ENCODE data around the gene TRABD2B. TPM values are rescaled to one million over a fixed set of nuclear protein-coding genes. Genes with fewer than 3 reads are reported as not detected.
A peak's percentile ranks its signal among the peaks of the same experiment; 100 is the strongest.

The TRABD2B gene
- total and polyA plus RNA-seq, 4 donors = 0.28 to 2.6 (median 1.3) TPM

- TF ChIP-seq MAX (IDR thresholded peaks at IDR 0.05) = no peak
- no peak for TF ChIP-seq RAD21 (IDR thresholded peaks at IDR 0.05)
- no peak for TF ChIP-seq FOXA2 (IDR thresholded peaks at IDR 0.05)
- TF ChIP-seq, protein P1, sequence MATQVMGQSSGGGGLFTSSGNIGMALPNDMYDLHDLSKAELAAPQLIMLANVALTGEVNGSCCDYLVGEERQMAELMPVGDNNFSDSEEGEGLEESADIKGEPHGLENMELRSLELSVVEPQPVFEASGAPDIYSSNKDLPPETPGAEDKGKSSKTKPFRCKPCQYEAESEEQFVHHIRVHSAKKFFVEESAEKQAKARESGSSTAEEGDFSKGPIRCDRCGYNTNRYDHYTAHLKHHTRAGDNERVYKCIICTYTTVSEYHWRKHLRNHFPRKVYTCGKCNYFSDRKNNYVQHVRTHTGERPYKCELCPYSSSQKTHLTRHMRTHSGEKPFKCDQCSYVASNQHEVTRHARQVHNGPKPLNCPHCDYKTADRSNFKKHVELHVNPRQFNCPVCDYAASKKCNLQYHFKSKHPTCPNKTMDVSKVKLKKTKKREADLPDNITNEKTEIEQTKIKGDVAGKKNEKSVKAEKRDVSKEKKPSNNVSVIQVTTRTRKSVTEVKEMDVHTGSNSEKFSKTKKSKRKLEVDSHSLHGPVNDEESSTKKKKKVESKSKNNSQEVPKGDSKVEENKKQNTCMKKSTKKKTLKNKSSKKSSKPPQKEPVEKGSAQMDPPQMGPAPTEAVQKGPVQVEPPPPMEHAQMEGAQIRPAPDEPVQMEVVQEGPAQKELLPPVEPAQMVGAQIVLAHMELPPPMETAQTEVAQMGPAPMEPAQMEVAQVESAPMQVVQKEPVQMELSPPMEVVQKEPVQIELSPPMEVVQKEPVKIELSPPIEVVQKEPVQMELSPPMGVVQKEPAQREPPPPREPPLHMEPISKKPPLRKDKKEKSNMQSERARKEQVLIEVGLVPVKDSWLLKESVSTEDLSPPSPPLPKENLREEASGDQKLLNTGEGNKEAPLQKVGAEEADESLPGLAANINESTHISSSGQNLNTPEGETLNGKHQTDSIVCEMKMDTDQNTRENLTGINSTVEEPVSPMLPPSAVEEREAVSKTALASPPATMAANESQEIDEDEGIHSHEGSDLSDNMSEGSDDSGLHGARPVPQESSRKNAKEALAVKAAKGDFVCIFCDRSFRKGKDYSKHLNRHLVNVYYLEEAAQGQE (IDR thresholded peaks at IDR 0.05) = no peak
- Histone ChIP-seq H3K27me3 (ENCODE audit: control insufficient read depth in 4 of 4, insufficient read depth in 4 of 4, low read length in 3 of 4) (no peaks in the 10 kb centered on the region), H3K4me3 (ENCODE audit: low read depth in 1 of 3, low read length in 3 of 3) (no peak overlapping the region), H3K9me3 (ENCODE audit: control insufficient read depth in 4 of 4, low read length in 3 of 4) (no peaks in the 10 kb centered on the region), H3K4me1 (ENCODE audit: control insufficient read depth in 4 of 4, insufficient read depth in 4 of 4, low read length in 3 of 4) (no peaks in the 10 kb centered on the region), H3K9ac (ENCODE audit: low read depth in 1 of 2, low read length in 2 of 2) (no peak overlapping the region), H3K27ac (ENCODE audit: low read depth in 1 of 2, low read length in 2 of 2) (no peak overlapping the region), H3K36me3 (ENCODE audit: control insufficient read depth in 4 of 4, insufficient read depth in 3 of 4, low read depth in 1 of 4, low read length in 3 of 4) (no peaks in the 10 kb centered on the region)
- no peak for DNase-seq (ENCODE audit: low spot score)
- WGBS = 84% methylated on average over 15 of the region's 15 CpGs
Observed at GRCh38 chr1:47751996-47752451, 245.2 kb downstream of the TRABD2B start.

- 81% methylated on average over 4 of the region's 4 CpGs for WGBS
- Histone ChIP-seq H3K9ac (ENCODE audit: low read depth in 1 of 2, low read length in 2 of 2) (no peak overlapping the region), H3K27ac (ENCODE audit: low read depth in 1 of 2, low read length in 2 of 2) (no peak overlapping the region), H3K36me3 (ENCODE audit: control insufficient read depth in 4 of 4, insufficient read depth in 3 of 4, low read depth in 1 of 4, low read length in 3 of 4) (no peaks in the 10 kb centered on the region), H3K4me1 (ENCODE audit: control insufficient read depth in 4 of 4, insufficient read depth in 4 of 4, low read length in 3 of 4) (no peaks in the 10 kb centered on the region), H3K4me3 (ENCODE audit: low read depth in 1 of 3, low read length in 3 of 3) (no peak overlapping the region), H3K27me3 (ENCODE audit: control insufficient read depth in 4 of 4, insufficient read depth in 4 of 4, low read length in 3 of 4) (no peaks in the 10 kb centered on the region), H3K9me3 (ENCODE audit: control insufficient read depth in 4 of 4, low read length in 3 of 4) (no peaks in the 10 kb centered on the region)
- DNase-seq (ENCODE audit: low spot score) = no peak
- TF ChIP-seq HNF4A (conservative IDR thresholded peaks at IDR 0.05) (no peak), NR2F2 (IDR thresholded peaks at IDR 0.05) (no peak), FOXA1 (IDR thresholded peaks at IDR 0.05) (no peak), GABPA (IDR thresholded peaks at IDR 0.05 in 1 of 2, conservative IDR thresholded peaks at IDR 0.05 in 1 of 2) (peak; percentile 21 to 55), HNF4G (IDR thresholded peaks at IDR 0.05) (no peak)
Observed at GRCh38 chr1:47751193-47751592, 246.0 kb downstream of the TRABD2B start.

- H3K4me1 ChIP-seq (ENCODE audit: control insufficient read depth in 4 of 4, insufficient read depth in 4 of 4, low read length in 3 of 4) = no peaks in the 10 kb centered on the region
- WGBS = 70% methylated on average over 8 of the region's 8 CpGs
- TF ChIP-seq NR2F2 (IDR thresholded peaks at IDR 0.05) = no peak
- TF ChIP-seq FOXA2 (IDR thresholded peaks at IDR 0.05) = no peak
- TF ChIP-seq HNF4G (IDR thresholded peaks at IDR 0.05) = no peak
- no peak for TF ChIP-seq FOXA1 (IDR thresholded peaks at IDR 0.05)
- no peak for TF ChIP-seq CTCF (IDR thresholded peaks at IDR 0.05; ENCODE audit: low read depth, low read length, missing input control)
- no peak for TF ChIP-seq GABPA (IDR thresholded peaks at IDR 0.05 in 1 of 2, conservative IDR thresholded peaks at IDR 0.05 in 1 of 2)
- TF ChIP-seq, protein P2, sequence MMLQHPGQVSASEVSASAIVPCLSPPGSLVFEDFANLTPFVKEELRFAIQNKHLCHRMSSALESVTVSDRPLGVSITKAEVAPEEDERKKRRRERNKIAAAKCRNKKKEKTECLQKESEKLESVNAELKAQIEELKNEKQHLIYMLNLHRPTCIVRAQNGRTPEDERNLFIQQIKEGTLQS (IDR thresholded peaks at IDR 0.05) = no peak
- no peak for TF ChIP-seq ZBTB33 (IDR thresholded peaks at IDR 0.05)
- TF ChIP-seq SP1 (IDR thresholded peaks at IDR 0.05) = no peak
- TF ChIP-seq RXRA (IDR thresholded peaks at IDR 0.05) = no peak
- no peaks in the 10 kb centered on the region for H3K9me3 ChIP-seq (ENCODE audit: control insufficient read depth in 4 of 4, low read length in 3 of 4)
- no peak for DNase-seq (ENCODE audit: low spot score)
- no peaks in the 10 kb centered on the region for H3K27me3 ChIP-seq (ENCODE audit: control insufficient read depth in 4 of 4, insufficient read depth in 4 of 4, low read length in 3 of 4)
- no peak overlapping the region for H3K9ac ChIP-seq (ENCODE audit: low read depth in 1 of 2, low read length in 2 of 2)
- no peak overlapping the region for H3K4me3 ChIP-seq (ENCODE audit: low read depth in 1 of 3, low read length in 3 of 3)
- H3K27ac ChIP-seq (ENCODE audit: low read depth in 1 of 2, low read length in 2 of 2) = no peak overlapping the region
- no peaks in the 10 kb centered on the region for H3K36me3 ChIP-seq (ENCODE audit: control insufficient read depth in 4 of 4, insufficient read depth in 3 of 4, low read depth in 1 of 4, low read length in 3 of 4)
Observed at GRCh38 chr1:47745715-47746609, 251.2 kb downstream of the TRABD2B start.
